GM12878 (cell line): ENCODE results near the gene PRPF31. TPM values are rescaled to one million over a fixed set of nuclear protein-coding genes. Genes with fewer than 3 reads are reported as not detected.

Source experiments
- E2F4 ChIP-seq: IDR thresholded peaks from 2 replicates; pipeline ENCODE4 v1.6.1; 2012; ENCODE audit warnings: low read depth, low read length, improper control_type of control experiment
- E4F1 ChIP-seq: fragments of 450-650 bp; IDR thresholded peaks from 2 replicates; pipeline ENCODE4 v1.6.1; 2018; ENCODE audit warnings: borderline replicate concordance, mild to moderate bottlenecking; ENCODE audit not compliant: partially characterized antibody
- IRF3 ChIP-seq: fragments of 450-650 bp; IDR thresholded peaks from 2 replicates; pipeline ENCODE4 v1.6.1; 2014; ENCODE audit warnings: mild to moderate bottlenecking
- MLLT1 ChIP-seq: fragments of 450-650 bp; IDR thresholded peaks from 2 replicates; pipeline ENCODE4 v1.6.1; 2016; ENCODE audit warnings: mild to moderate bottlenecking
- PKNOX1 ChIP-seq: fragments of 450-650 bp; IDR thresholded peaks from 2 replicates; pipeline ENCODE4 v1.6.1; 2016; ENCODE audit warnings: mild to moderate bottlenecking
- POLR2A ChIP-seq: IDR thresholded peaks from 2 replicates; pipeline ENCODE4 v1.6.1; 2011; ENCODE audit warnings: low read depth, mild to moderate bottlenecking, low read length
- POU2F2 ChIP-seq: IDR thresholded peaks from 3 replicates; pipeline ENCODE4 v1.6.1; 2011; ENCODE audit warnings: low read depth, mild to moderate bottlenecking, low read length, borderline replicate concordance
- RELB ChIP-seq: fragments of 450-650 bp; IDR thresholded peaks from 2 replicates; pipeline ENCODE4 v1.6.1; 2017; ENCODE audit warnings: low read depth, mild to moderate bottlenecking, moderate library complexity
- SP1 ChIP-seq: IDR thresholded peaks from one replicate; pipeline ENCODE4 v1.6.1; 2011; ENCODE audit warnings: low read depth, low read length
- TAF1 ChIP-seq: IDR thresholded peaks from 2 replicates; pipeline ENCODE4 v1.6.1; 2011; ENCODE audit warnings: mild to moderate bottlenecking, low read depth, low read length, borderline replicate concordance
- ZZZ3 ChIP-seq: IDR thresholded peaks from 2 replicates; pipeline ENCODE4 v1.6.1; 2011; ENCODE audit warnings: low read depth; ENCODE audit not compliant: control insufficient read depth, insufficient read length
- polyA plus RNA-seq, 11 experiments: library from polyadenylated mRNA; depleted of rRNA in 4 of 11; unstranded in 6 of 11; stranded (reverse) in 5 of 11; fragments of >200 nt; fragmentation: Nextera tagmentation in 4 of 11; fragmentation: Illumina TruSeq in 1 of 11; extraction: Ambion mirVana in 4 of 11; extraction: Trizol in 1 of 11; gene quantifications; 1 replicate in 1 of 11; 2 replicates in 10 of 11; pipeline versions ENCODE4 v1.2.1 to v1.2.3, GENCODE V29; 2011 to 2016; ENCODE audit warnings: inconsistent platforms in 2 of 11, missing spikeins in 2 of 11, low read depth in 1 of 11
- total RNA-seq, 4 experiments: library from RNA; depleted of rRNA in 3 of 4; stranded (reverse); fragments of >200 nt in 3 of 4; fragmentation: Illumina TruSeq in 1 of 4; extraction: Trizol in 1 of 4; gene quantifications; 2 replicates each; pipeline versions ENCODE4 v1.2.1 to v1.2.3, GENCODE V29; 2013 to 2021

Gene PRPF31
- total and polyA plus RNA-seq, 10 of the 15 experiments (the other 5 are each of a cell fraction or from before 2014, with no cell fraction given): 2.7 to 170 (median 69.7) TPM

- TF ChIP-seq RELB (peak; percentile 37; the same call in 1 of the 2 replicates), POLR2A (peak; percentile 91), ZZZ3 (no peak), SP1 (peak; percentile 98), IRF3 (peak; percentile 99), POU2F2 (peak; percentile 47; the same call in 1 of the 3 replicates), E2F4 (peak; percentile 81), E4F1 (peak; percentile 44), PKNOX1 (peak; percentile 99), MLLT1 (peak; percentile 85; the same call in 1 of the 2 replicates), TAF1 (peak; percentile 65)
Measured at GRCh38 chr19:54136864-54137698, 21.5 kb downstream of the PRPF31 start (continued).
